Ishikawa (cell line): ENCODE results near the gene RAI1.

Experiments used
- CEBPB ChIP-seq: IDR thresholded peaks from 2 replicates; pipeline ENCODE4 v1.6.1; 2012
- CREB1 ChIP-seq: IDR thresholded peaks from 2 replicates; pipeline ENCODE4 v1.6.1; 2012; ENCODE audit warnings: low read depth
- EGR1 ChIP-seq: IDR thresholded peaks from 2 replicates; pipeline ENCODE4 v1.6.1; 2012
- EP300 ChIP-seq: IDR thresholded peaks from 2 replicates; pipeline ENCODE4 v1.6.1; 2012; ENCODE audit warnings: borderline replicate concordance
- FOXM1 ChIP-seq: IDR thresholded peaks from 2 replicates; pipeline ENCODE4 v1.6.1; 2012; ENCODE audit warnings: low read depth, borderline replicate concordance
- NFIC ChIP-seq: IDR thresholded peaks from 2 replicates; pipeline ENCODE4 v1.6.1; 2012
- RAD21 ChIP-seq: IDR thresholded peaks from 2 replicates; pipeline ENCODE4 v1.6.1; 2012; ENCODE audit warnings: low read depth
- TAF1 ChIP-seq: IDR thresholded peaks from 2 replicates; pipeline ENCODE4 v1.6.1; 2012; ENCODE audit warnings: low read depth, mild to moderate bottlenecking
- TCF12 ChIP-seq: IDR thresholded peaks from 2 replicates; pipeline ENCODE4 v1.6.1; 2012; ENCODE audit warnings: low read depth
- TEAD4 ChIP-seq: IDR thresholded peaks from 2 replicates; pipeline ENCODE4 v1.6.1; 2012
- YY1 ChIP-seq: IDR thresholded peaks from 2 replicates; pipeline ENCODE4 v1.6.1; 2012; ENCODE audit warnings: low read depth
- ZBTB7A ChIP-seq: IDR thresholded peaks from 2 replicates; pipeline ENCODE4 v1.6.1; 2012; ENCODE audit warnings: low read depth
- TF ChIP-seq, protein P1 (sequence below): IDR thresholded peaks from 2 replicates; pipeline ENCODE4 v1.6.1; 2012
- TF ChIP-seq, protein P2 (sequence below): IDR thresholded peaks from 2 replicates; pipeline ENCODE4 v1.6.1; 2012
- TF ChIP-seq, protein P3 (sequence below): IDR thresholded peaks from 2 replicates; pipeline ENCODE4 v1.6.1; 2012; ENCODE audit warnings: low read depth, mild to moderate bottlenecking

RAI1 gene

DNA sequence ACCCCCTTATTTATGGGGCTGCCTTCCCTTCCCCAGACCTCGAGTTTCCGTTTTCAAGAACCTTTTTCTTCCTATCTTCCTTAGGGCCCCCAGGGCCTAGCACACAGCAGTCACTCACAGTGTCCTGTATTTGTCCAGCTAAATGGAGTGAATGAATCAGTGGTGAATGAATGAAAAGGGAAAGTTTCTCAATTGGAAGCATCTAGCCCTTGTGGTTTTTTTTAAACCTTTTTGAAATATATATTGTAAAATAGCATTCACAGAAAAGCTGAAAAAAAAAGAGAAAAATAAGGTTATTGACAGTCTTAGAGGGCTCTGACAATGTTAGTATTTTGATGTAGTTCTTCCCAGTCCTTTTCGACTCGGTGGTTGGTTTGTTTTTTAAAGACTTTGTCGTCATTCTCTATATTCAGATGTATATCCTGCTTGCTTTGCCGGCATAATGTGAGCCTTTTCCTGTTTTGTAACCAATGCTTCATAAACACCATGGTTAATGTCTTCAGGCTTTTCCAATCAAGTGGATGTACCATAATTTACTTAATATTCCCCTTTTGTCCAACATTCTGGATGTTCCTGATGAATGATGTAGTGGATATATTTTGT, 45.3 kb downstream of the RAI1 start:
- TF ChIP-seq, protein P1, sequence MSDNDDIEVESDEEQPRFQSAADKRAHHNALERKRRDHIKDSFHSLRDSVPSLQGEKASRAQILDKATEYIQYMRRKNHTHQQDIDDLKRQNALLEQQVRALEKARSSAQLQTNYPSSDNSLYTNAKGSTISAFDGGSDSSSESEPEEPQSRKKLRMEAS: no peak
- TF ChIP-seq ZBTB7A (no peak), CEBPB (no peak), RAD21 (no peak), CREB1 (no peak), FOXM1 (no peak), TCF12 (no peak), TEAD4 (no peak), YY1 (no peak)
- TF ChIP-seq, protein P2, sequence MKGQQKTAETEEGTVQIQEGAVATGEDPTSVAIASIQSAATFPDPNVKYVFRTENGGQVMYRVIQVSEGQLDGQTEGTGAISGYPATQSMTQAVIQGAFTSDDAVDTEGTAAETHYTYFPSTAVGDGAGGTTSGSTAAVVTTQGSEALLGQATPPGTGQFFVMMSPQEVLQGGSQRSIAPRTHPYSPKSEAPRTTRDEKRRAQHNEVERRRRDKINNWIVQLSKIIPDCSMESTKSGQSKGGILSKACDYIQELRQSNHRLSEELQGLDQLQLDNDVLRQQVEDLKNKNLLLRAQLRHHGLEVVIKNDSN: no peak

DNA sequence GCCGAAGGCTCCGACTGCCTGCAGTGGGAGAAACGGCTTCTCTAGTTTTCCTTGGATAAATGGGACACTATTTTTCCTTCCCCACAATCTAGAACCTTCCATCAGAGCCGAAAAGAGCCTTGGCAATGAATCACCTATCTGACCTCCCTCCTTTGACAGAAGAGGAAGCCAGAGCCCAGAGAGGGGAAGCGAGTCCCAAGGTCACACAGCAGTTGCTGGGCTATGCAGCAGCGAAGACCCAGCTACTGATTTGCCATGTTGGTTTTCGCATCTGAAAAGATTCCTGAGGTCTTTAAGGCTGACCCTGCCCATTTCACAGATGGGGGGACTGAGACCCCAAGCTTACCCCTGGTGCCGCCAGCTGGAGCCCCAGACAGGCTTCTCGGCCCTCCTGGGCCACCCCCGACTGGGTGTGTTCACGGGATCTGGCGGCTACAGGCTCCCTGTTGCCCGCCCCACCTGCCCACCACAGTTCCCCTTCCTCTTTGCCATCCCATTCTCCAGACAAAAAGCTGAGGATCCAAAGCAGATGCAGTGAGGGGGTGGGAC, 45.9 kb downstream of the RAI1 start:
- TF ChIP-seq EGR1 (no peak), ZBTB7A (no peak), EP300 (no peak), TCF12 (no peak), FOXM1 (no peak), YY1 (no peak), CEBPB (no peak), CREB1 (no peak), RAD21 (no peak), TAF1 (no peak), TEAD4 (no peak), NFIC (no peak)
- TF ChIP-seq, protein P2: no peak
- TF ChIP-seq, protein P1: no peak
- TF ChIP-seq, protein P3, sequence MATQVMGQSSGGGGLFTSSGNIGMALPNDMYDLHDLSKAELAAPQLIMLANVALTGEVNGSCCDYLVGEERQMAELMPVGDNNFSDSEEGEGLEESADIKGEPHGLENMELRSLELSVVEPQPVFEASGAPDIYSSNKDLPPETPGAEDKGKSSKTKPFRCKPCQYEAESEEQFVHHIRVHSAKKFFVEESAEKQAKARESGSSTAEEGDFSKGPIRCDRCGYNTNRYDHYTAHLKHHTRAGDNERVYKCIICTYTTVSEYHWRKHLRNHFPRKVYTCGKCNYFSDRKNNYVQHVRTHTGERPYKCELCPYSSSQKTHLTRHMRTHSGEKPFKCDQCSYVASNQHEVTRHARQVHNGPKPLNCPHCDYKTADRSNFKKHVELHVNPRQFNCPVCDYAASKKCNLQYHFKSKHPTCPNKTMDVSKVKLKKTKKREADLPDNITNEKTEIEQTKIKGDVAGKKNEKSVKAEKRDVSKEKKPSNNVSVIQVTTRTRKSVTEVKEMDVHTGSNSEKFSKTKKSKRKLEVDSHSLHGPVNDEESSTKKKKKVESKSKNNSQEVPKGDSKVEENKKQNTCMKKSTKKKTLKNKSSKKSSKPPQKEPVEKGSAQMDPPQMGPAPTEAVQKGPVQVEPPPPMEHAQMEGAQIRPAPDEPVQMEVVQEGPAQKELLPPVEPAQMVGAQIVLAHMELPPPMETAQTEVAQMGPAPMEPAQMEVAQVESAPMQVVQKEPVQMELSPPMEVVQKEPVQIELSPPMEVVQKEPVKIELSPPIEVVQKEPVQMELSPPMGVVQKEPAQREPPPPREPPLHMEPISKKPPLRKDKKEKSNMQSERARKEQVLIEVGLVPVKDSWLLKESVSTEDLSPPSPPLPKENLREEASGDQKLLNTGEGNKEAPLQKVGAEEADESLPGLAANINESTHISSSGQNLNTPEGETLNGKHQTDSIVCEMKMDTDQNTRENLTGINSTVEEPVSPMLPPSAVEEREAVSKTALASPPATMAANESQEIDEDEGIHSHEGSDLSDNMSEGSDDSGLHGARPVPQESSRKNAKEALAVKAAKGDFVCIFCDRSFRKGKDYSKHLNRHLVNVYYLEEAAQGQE: no peak

DNA sequence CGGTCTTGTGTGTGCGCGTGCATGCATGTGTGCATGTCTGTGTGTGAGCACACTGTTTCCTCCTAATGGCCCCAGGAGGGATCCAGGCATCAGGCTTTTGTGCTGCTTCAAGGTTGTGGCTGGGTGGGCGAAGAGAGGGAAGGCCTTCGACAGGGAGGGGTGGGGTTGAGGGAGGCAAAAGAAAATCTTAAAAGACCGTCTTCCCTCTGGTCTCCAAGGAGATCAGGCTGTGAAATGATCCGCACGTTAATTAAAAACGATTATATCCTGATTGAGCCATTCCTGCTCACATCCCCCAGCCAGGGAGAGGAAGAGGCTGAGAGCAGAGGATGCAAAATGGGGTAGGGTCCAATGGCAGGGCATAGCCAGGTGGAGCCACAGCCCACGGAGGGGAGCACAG, 46.9 kb downstream of the RAI1 start:
- TF ChIP-seq EGR1 (no peak), RAD21 (no peak), TCF12 (no peak), YY1 (no peak), TEAD4 (no peak), EP300 (no peak), FOXM1 (no peak)
- TF ChIP-seq, protein P3: no peak

DNA sequence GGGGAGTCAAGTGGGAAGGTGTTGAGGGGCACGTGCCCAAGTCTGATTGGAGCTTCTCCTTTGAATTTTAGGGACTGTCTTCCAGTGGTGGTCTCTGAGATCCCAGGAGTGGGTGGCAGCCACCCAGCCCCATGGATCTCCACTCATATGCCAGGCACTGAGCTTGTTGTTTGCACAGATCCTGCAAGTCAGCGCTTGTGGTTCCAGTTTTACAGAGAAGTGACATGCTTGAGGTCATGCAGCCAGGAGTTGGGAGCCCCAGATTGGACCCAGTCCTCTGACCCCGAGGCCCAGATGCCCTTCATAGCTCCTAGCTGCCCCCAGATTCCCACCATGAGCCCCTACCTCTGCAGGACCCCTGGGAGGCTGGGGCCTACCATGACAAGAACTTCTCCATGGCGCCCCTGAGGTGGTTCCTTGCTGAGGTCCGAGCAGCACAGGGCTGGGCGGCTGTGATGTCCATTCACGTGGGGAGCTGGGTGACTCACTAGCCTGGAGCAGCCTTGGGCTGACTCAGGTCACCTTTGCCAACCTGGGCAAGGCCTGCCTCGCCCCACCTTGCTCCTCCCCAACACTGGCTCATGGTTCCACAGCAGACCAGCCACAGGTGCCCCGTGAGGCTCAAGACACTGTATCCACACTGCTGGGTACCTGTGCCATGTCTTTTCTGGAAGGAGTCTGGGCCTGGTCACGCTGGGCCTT, 47.4 kb downstream of the RAI1 start:
- no peak for TF ChIP-seq TEAD4
- TF ChIP-seq ZBTB7A: no peak
- TF ChIP-seq, protein P3: no peak
- TF ChIP-seq, protein P1: no peak
- no peak for TF ChIP-seq CEBPB
- TF ChIP-seq FOXM1: no peak
- TF ChIP-seq RAD21: no peak
- no peak for TF ChIP-seq EGR1
- TF ChIP-seq, protein P2: no peak
- TF ChIP-seq TCF12: no peak
- TF ChIP-seq EP300: no peak
- TF ChIP-seq CREB1: no peak
